Bronchial epithelial cell (primary cell): Measurements from ENCODE around the gene LAMB4. TPM values are rescaled to one million over a fixed set of nuclear protein-coding genes. Genes with fewer than 3 reads are reported as not detected.
A peak's percentile ranks its signal among the peaks of the same experiment; 100 is the strongest.

Experiments
- DNase-seq: peaks from one replicate; pipeline ENCODE4 v3.0.0-alpha.2; 2010; ENCODE audit warnings: low read depth
- FAIRE-seq: peaks from 2 replicates; lab custom pipeline; 2011; peaks lifted over from hg19 to GRCh38; lab: Jason Lieb, UNC
- H3K27me3 ChIP-seq: 2 replicates; pipeline ENCODE4 v1.5.1; 2011; ENCODE audit warnings: low read length; ENCODE audit not compliant: control insufficient read depth, insufficient read depth
- H3K36me3 ChIP-seq: 2 replicates; pipeline ENCODE4 v1.5.1; 2011; ENCODE audit warnings: low read length; ENCODE audit not compliant: control insufficient read depth, insufficient read depth
- H3K4me3 ChIP-seq: 2 replicates; pipeline ENCODE4 v1.5.1; 2011; ENCODE audit warnings: mild to moderate bottlenecking, low read depth, low read length, control low read depth
- CTCF ChIP-seq: IDR thresholded peaks from 2 replicates; pipeline ENCODE4 v1.5.1; 2011; ENCODE audit warnings: mild to moderate bottlenecking, moderate library complexity, low read length, control low read depth, inconsistent platforms; ENCODE audit not compliant: insufficient read depth, severe bottlenecking
- total RNA-seq: library from RNA; depleted of rRNA; stranded (reverse); fragments of >200 nt; gene quantifications from 2 replicates; pipeline ENCODE4 v1.2.1, GENCODE V29; 2014

The LAMB4 gene
- total RNA-seq, 1 donor from 2014 or later, result under 0.01 TPM

GRCh38 chr7:108146070-108146842 lies 16.1 kb upstream of the LAMB4 start:
- no peak overlapping the region for H3K4me3 ChIP-seq
- FAIRE-seq (no peak), DNase-seq (peak; percentile 66)

GRCh38 chr7:108145401-108145800 lies 15.2 kb upstream of the LAMB4 start:
- no peak for TF ChIP-seq CTCF
- DNase-seq (no peak), FAIRE-seq (no peak)
- Histone ChIP-seq H3K27me3 (no peaks in the 10 kb centered on the region), H3K36me3 (no peaks in the 10 kb centered on the region), H3K4me3 (no peak overlapping the region)

More at GRCh38 chr7:108146070-108146842, 16.1 kb upstream of the LAMB4 start:
- peak; percentile 84 for TF ChIP-seq CTCF
- Histone ChIP-seq H3K27me3 (no peaks in the 10 kb centered on the region), H3K36me3 (no peaks in the 10 kb centered on the region)

- TF ChIP-seq CTCF, result no peak
- H3K36me3 ChIP-seq, result no peaks in the 10 kb centered on the region
- no peak for DNase-seq
- no peaks in the 10 kb centered on the region for H3K27me3 ChIP-seq
- H3K4me3 ChIP-seq, result no peak overlapping the region
- FAIRE-seq, result no peak
Measured at GRCh38 chr7:108144931-108145330, 14.8 kb upstream of the LAMB4 start.

GRCh38 chr7:108143658-108144420 lies 13.7 kb upstream of the LAMB4 start:
- FAIRE-seq, result no peak
- no peak for DNase-seq
- Histone ChIP-seq H3K27me3 (no peaks in the 10 kb centered on the region), H3K36me3 (no peaks in the 10 kb centered on the region), H3K4me3 (no peak overlapping the region)
- TF ChIP-seq CTCF, result no peak

- no peaks in the 10 kb centered on the region for H3K27me3 ChIP-seq
- H3K4me3 ChIP-seq, result no peak overlapping the region
- TF ChIP-seq CTCF, result no peak
- DNase-seq, result no peak
- no peak for FAIRE-seq
- H3K36me3 ChIP-seq, result no peaks in the 10 kb centered on the region
Measured at GRCh38 chr7:108142675-108143259, 12.6 kb upstream of the LAMB4 start.
